ENCODE measurements around the gene TAF10.

TAF10 gene

DNA sequence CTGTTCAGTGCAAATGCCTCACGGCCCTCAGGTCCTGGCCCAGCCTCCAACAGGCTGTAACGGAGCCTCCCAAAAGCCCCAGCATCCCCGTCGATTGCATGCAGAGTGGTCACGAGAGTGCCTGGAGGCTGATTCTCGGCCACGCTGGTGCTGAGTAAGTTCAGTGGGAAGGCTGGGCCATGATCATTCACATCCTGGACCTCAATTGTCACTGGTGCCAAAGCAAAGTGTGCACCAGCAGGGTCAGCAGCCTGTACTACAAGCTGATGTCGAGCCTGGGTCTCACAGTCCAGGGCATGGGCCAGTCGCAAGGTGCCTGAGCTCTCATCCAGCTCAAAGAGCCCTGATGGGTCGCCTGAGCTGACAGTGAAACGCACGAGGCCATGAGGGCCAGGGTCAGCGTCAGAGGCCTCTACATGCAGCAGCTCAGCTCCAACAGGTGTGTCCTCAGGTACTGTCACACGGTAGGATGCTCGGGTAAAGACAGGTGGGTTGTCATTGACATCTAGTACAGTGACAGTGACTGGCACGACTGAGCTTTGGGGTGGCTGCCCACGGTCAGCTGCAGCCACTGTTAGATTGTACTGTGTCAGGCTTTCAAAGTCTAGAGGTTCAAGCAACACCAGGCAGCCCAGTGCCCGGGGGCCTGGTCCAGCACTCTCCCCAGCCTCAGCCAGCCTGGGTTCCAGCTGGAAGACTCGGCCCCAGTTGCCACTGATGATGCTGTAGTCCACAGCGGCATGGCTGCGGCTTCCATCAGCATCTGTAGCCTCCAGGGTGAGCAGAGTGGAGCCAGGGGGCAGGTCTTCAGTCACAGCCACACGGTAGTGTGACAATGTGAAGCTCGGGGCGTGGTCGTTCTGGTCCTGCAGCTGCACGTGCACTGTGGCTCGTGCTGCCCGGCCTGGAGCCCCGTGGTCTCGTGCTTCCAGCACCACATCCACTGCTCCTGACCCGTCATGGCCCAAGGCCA lies 11.7 kb upstream of the TAF10 start:
- DNase-seq = no peak

DNA sequence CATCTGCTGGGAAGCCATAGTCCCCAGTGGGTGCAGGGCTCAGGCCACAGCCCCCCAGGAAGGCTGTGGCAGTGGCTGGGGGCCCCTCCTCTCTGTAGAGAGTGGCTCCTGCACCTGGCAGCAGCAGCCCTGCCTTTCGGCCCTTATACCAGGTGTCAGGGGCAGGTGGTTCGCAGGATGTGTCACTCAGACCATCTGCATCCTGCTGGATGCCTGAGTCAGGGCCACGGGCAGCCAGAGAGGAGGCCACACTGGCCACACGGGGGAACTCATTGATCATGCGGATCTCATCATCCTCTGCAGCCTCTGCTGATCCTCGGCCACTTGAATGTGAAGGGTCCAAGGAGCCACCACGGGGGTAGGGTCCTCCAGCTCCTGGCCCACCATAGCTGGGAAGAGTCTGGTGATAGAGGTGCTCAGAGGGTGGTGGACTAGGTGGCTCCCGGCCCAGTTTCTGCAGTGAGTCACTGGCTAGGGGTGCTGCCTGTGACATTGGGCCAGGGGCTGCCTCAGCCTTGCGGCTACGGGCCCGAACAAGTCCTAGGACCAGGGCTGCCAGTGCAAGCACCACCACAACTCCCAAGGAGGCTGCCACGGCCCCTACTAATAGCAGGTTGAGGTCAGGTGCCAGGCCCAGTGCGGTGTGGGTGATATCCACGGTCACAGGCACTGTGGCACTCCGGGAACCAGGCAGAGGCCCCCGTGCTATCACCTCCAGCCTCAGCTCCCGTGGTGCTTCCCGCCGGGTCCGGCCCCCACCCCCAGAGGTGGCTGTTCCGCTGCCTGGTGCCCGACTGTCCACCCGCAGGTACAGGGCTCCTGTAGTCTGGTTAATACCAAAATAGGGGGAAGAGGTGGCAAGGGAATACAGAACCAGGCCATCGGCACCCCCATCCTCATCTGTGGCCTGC lies 10.5 kb upstream of the TAF10 start:
- no peak for DNase-seq

DNA sequence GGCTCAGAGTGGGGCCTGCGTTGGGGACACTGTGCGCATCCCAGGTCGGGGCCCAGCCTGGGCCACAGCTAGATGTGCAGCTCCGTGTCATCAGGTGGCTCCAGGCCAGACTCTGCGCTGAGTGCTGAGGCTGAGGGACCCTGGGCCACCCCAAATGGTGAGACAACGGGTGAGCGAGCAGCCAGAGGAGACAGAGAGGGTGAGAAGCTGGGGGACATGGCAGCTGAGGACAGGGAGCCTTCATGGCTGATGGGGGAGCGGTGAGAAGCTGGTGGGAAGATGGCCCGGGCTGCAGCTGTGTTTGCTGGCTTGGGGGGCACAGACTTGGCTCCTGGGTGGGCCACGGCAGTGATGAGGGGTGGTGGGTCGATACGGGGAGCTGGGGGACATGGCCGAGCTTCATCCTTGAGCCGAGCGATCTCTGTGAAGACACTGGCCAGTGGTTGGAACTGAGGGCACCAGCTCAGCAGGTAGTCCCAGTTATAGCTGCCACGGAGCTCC lies 9.7 kb upstream of the TAF10 start:
- DNase-seq = no peak

DNA sequence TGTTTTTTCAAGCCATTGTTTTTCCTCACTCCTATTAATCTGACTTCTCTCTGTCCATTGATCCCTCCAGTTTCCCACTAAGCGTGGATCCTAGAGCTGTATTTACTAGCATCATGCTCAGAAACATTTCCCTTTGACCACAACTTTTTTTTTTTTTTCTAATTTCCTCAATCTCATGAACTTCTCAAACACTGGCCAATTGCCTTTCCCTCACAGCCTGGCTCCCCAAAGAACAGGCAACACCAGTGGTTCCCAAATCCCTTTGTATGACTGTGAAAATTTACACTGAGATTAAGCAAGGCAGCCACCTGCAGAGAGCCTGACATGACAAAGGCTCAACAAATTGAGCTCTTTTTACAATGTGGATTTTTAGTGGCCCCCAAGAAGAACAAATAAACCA lies 8.6 kb upstream of the TAF10 start:
- no peak for DNase-seq

DNA sequence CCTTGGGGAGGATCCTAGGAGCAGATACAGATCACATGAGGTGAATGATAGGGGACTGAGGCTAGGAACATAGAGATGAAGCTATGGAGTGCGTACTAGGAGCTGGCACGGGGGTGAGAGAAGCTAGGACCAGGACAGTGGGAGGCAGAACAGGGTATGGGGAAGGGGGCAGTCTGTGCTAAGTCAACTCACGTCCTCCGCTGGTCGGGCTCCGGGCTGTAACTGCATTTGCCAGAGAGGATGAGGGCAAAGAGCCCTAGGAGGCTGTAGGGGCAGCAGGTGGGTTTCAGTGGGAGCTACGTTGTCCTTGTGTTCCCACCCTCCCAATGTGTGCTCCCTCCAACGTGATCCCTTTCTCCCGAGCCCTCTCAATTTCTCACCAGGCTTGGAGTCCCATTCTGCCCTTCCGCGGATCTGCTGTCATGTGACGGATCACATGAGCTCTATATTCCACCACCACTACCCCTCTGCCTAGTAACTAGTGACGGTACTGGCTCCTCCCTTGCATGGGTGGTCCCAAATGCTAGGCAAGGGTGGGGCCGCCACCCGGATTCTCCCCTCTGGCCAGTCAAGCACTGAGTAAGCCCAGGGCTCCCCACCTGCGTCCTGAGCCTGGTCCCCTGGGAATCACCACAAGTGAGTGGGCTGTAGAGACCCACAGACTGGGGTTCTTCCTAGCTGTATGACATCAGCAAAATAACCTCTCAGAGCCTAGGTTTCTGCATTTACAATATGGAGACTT lies 7.2 kb upstream of the TAF10 start, which contains the start of gene TPP1:
TPP1 (minus strand) TSS at position 419 of the 742 bp plus-strand sequence; CDS start at position 397, 22 bp downstream.
- DNase-seq = peak; percentile 96

DNA sequence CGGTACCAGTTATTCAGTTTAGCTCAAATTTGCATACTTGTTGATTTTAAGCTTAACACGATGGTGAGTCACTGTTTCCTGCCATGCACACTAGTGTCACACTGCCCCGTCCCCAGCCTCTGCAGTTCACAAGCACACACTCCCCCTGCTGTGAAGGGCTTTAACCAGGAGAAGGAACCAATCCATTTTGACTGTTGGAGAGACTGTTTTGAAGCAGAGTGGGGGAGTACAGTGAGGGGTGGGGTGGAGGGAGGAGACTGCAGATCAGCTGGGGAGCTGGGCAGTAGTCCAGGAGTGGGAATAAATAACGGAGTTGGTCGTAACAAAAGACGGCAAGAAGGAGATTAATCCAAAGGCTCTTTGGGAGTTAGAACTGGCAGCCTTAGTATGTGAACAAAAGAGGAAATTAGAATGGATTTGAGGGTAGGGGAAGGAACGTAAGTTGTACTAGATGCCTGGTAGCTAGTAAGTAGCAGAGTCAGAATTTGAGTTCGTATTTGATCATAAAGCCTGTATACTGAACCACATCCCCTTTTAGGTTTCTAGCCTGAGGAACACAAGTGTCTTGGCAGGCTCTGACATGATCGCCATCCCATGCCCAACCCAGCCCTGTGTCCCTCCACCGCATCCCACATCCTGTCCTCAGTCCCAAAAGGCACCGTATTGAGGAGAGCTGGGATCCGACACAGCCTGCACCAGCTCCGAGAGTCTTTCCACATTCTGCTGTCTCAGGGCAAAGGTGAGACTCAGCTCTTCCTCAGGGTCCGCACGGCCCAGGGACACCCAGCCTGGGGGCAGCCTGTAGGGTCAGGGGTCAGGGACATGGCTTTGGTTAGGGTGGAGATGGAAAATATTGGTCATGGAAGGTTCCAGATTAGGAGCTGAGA lies 6.3 kb upstream of the TAF10 start:
- no peak for DNase-seq

DNA sequence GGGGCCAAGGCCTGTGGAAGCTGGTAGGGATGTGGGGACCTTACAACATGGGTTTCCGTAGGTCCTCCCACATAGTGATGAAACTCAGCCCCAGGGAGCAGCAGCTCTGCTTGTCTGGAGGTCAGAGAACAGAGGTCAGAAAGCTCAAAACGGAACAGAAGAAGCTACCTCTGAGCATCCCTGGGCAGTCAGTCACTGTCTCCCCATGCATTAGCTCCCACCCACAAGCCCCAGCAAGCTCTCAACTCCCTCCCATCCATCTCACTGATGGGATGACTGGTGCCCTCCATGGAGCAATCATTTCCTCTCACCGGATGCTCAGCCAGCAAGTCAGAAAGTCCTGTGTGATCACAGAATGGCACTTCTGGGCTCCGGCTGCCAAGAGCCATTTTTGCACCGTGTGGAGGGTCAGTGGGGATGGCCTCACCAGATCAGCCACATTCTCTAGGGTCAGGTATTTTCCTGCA lies 5.3 kb upstream of the TAF10 start:
- no peak for DNase-seq

DNA sequence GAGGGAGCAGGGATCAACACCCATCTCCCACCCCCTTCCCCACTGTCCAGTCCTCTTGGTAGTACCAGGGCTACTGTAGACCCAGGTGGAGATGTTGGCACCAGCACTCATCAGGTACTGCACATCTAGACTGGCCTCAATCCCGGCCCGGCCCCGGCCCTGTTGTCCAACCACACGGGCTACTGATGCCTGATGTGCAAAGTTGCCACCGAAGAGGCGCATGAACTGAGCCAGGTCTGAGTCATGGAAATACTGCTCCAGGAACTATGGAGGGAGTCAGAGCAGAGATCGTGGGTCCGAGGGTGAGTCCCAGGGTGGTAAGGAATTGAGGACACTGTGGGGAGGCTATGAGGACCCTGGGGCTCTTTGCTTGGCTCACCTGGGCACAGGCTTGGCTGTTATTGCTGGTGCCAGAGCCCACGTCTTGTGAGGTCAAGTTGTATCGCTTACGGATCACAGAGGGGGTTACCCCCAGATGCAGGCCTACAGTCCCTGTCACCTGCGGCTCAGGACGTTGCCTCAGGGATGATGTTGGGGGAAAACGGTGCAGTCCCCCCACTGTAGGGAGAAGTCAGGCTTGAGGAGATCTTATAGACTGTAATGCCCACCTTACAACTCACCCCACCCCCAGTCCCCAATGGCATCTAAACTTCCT lies 4.7 kb upstream of the TAF10 start:
- DNase-seq = no peak

DNA sequence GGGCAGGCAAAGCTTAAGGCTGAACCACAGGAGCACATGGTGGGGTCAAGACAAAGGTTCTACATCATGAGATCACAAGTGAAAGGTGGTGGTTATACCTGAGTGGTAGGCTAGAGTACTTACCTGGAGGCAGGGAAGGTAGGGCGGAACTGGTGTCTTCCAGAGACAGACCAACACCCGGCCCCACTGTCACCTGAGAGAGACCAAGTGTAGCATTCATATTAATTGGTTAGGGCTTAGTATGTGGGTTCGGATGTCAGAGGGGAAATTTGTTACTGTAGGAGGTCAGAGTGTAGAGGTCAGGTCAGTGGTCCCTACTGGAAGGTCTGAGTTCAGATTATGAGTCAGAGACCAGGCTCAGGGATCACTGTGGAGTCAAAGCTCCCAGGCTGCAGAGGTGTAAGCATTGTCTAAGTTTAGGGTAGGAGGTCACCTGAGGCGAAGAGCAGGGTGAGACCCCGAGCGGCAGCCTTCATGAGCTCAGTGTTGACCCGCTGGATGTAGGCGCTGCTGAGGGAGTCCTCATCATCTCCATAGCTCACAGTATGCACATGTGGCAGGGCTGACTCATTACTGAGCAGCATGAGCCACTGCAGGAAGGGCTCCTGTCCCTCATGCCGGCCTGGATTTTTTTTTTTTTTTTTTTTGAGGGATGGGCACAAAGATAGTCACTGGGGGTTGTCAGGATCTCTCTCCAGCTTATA lies 4.0 kb upstream of the TAF10 start:
- DNase-seq = no peak

DNA sequence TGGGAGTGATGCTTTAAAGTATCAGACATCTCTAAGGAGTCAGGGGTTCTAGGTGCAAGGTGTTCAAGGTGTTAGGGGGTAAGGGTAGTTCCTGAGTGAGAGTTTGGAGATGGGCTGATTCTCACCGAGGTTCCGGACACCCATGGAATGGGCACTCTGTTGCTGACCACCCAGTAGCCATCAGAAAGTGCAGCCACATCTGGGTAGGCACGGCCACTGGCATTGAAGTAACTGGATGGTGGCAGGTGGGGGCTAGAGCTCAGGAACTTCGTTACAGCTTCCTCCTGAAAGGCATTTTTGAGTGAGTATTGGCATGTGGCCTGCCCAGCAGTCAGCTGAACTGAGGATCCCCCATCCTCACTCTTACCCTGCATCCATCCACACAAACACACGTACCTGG lies 3.0 kb upstream of the TAF10 start:
- DNase-seq = no peak

DNA sequence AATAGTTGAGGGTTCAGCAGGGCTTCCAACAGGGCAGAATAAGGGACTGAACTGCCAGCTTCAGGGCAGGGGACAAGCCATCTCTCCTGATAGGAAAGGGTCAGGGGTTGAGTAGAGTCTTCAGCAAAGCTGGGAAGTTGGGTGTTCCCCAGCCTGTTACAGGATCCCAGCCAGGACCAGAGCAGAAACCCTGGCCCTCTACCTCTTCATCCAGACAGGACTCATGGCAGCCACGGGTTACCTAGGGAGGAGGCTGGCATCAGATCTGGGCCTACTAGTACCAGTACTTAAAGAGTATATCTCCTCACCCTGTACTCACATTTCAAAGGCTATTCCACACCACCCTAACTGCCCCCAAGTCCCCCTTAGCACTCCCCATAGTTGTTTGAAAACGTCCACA lies 2.4 kb upstream of the TAF10 start:
- no peak for DNase-seq

DNA sequence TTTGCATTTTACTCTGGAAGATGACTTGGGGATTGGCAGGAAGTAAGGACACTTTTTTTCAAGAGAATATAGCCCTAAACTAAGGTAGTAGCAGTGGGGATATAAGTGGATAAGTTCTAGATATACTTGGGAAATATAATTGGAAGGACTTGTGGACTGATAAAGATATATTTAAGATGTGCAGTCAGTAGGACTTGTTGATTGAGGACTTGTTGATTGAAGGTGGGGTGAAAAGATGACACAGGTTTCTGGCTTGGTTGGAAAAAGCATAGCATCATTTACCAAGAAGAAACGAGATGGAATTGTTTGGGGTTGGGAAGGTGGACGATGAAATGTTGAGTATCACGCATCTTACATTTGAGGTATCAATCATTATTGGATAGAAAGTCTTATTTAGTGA lies 1.5 kb upstream of the TAF10 start:
- no peak for DNase-seq

DNA sequence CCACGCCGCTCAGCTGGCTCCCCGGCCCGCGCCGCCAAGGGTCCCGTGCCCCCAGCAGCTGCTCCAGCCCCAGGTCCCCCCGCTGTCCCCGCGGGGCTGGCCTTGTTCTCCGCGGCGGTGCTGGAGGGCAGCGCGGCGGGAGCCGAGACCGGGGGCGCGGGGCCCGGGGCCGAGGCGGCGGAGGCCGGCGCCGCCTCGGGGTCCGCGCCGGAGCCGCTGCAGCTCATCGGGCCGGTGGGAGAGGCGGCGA lies 128 bp downstream of the TAF10 start:
- DNase-seq = no peak

DNA sequence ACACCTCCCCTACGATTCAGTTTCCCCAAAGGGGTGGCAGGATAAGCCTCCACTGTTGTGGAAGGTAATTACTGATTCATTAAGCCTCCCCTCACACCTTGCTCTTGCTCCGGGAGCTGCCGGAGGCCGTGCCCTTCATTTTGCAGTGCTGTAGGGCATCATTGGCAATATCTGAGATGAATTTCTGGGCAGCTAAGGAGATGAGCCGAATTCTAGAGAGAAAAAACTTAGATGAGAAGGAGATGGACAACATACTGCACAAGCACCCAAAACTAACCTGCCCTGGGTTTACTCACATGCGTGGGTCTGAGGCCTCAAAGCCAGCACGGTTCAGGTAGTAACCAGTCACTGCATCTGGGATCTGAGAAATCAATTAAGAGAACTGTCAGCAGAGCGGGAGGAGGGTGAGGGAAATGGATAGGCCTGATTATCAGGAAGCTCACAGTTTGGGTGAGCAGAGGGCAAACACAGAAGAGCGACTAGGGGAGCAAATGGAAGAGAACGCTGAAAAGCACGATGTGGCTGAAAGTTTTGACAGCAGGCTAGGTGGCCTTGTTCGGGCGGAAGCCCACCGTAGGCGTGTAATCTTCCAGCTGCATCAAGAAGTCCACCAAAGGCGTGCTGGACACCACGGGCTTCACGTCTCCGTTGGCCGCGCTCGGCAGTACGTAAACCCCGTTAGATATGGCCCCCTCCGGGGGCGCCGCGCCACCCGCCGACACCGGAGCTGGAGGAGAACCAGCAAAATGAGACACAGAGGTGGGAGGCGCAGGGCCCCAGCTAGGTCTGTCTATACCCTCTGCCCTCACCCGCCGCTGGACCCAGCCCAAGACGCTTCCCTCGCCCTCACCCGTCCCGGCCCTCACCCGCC lies 689 bp downstream of the TAF10 start:
- DNase-seq = peak; percentile 50

DNA sequence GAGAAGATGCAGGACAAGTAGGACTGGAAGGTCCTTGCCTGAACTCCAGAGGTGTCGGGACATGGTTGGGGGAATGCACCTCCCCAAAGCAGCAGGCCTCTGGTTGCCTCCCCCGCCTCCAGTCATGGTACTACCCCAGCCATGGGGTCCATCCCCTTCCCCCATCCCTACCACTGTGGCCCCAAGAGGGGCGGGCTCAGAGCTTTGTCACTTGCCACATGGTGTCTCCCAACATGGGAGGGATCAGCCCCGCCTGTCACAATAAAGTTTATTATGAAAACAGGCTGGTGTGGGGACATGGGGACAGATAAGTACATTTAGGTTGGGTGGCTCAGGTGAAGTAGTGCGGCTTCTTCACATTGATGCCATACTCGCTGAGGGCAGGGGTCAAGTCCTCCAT lies 1.4 kb downstream of the TAF10 start:
- DNase-seq = peak; percentile 39

DNA sequence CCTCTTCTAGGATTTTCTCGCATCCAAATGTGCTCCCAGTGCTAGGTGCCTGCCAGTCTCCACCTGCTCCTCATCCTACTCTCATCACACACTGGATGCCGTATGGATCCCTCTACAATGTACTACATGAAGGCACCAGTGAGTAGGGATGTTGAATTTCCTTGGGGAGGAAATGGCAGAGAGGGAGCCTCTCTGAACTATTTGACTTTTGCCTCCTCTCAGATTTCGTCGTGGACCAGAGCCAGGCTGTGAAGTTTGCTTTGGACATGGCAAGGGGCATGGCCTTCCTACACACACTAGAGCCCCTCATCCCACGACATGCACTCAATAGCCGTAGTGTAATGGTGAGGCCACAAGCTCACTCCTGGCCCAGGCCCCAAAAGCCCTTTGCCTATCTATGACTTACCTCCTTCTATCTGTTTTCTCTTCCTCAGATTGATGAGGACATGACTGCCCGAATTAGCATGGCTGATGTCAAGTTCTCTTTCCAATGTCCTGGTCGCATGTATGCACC lies 2.5 kb downstream of the TAF10 start:
- DNase-seq = peak; percentile 21

DNA sequence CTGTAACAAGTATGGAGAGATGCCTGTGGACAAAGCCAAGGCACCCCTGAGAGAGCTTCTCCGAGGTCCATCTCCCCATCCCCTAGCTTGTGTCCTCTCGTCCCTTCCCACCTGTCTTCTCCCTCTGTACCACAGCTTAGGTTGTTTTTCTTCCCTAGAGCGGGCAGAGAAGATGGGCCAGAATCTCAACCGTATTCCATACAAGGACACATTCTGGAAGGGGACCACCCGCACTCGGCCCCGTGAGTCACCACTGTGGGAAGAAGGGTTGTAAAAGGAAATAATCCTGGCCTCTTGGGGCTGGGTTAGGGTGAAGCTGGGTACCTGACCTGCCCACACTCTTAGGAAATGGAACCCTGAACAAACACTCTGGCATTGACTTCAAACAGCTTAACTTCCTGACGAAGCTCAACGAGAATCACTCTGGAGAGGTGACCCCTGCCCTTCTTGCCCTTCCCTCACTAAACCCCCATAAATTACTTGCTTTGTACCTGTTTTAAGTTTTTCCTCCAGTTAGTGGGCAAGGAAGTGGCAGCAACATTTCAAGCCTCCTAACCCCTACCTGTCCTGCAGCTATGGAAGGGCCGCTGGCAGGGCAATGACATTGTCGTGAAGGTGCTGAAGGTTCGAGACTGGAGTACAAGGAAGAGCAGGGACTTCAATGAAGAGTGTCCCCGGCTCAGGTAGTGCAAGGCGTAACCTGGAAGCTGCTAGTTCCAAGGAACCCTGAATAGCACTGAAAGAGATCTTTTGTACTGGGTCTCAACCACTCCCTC lies 3.1 kb downstream of the TAF10 start:
- DNase-seq = peak; percentile 32

DNA sequence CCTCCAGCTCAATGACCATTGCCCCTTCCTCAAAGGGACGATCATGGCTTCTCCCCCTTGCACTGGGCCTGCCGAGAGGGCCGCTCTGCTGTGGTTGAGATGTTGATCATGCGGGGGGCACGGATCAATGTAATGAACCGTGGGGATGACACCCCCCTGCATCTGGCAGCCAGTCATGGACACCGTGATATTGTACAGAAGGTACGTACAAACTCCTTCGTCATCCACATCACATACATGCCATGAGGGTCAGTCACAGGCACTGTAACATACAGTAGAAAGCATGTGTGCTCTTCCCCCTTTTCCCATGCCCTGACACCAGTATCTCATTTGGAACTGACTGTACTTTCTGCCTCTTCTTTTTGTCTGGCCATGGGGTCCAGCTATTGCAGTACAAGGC lies 4.0 kb downstream of the TAF10 start:
- peak; percentile 32 for DNase-seq

Measured in islet precursor cell (in vitro differentiated cells).